ENCODE results near the gene STX11.

DNA sequence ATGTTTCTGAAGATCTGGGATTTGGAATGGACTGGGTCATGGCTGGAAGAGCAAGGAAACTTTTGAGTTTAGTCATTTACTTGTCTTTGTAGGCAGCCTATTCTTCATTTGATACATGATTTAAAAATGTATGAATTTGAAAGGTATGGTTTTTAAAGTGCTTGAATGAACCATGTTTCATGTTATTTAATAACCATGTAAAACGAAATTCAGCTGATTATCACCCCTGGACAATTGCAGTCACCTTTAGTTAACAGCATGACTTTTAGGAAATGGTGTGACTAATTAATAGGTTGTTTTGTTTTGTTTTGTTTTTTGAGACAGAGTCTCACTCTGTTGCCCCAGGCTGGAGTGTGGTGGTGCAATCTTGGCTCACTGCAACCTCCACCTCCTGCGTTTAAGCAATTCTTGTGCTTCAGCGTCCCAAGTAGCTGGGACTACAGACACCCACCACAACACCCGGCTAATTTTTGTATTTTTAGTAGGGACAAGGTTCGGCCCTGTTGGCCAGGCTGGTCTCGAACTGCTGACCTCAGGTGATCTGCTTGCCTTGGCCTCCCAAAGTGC, 2.1 kb downstream of the STX11 start:
- TF ChIP-seq TAF1 (IDR thresholded peaks at IDR 0.05; ENCODE audit: low read depth) = no peak
- no peak for TF ChIP-seq CEBPB (IDR thresholded peaks at IDR 0.05)
- TF ChIP-seq, protein P1, sequence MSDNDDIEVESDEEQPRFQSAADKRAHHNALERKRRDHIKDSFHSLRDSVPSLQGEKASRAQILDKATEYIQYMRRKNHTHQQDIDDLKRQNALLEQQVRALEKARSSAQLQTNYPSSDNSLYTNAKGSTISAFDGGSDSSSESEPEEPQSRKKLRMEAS (IDR thresholded peaks at IDR 0.05) = no peak
- TF ChIP-seq TEAD4 (IDR thresholded peaks at IDR 0.05) = no peak
- TF ChIP-seq RAD21 (IDR thresholded peaks at IDR 0.05; ENCODE audit: low read depth) = no peak
- no peak for TF ChIP-seq TCF12 (IDR thresholded peaks at IDR 0.05; ENCODE audit: low read depth)
- TF ChIP-seq EP300 (IDR thresholded peaks at IDR 0.05; ENCODE audit: borderline replicate concordance) = no peak
- TF ChIP-seq EGR1 (IDR thresholded peaks at IDR 0.05) = no peak
- TF ChIP-seq FOXM1 (IDR thresholded peaks at IDR 0.05; ENCODE audit: borderline replicate concordance, low read depth) = no peak
